WI38 (cell line): ENCODE measurements around the gene CDYL2.

Experiments
- H3K4me3 ChIP-seq: 2 replicates; pipeline ENCODE4 v1.5.1; 2011; ENCODE audit warnings: low read depth, mild to moderate bottlenecking, control low read depth, low read length
- CTCF ChIP-seq: IDR thresholded peaks from 2 replicates; pipeline ENCODE4 v1.5.1; 2012; ENCODE audit warnings: low read depth, mild to moderate bottlenecking, control low read depth, low read length

Gene CDYL2

GRCh38 chr16:80585764-80586163 lies 218.6 kb downstream of the CDYL2 start:
- no peak overlapping the region for H3K4me3 ChIP-seq
- TF ChIP-seq CTCF, result no peak

GRCh38 chr16:80583466-80583865 lies 220.9 kb downstream of the CDYL2 start:
- no peak for TF ChIP-seq CTCF
- H3K4me3 ChIP-seq, result no peak overlapping the region

- H3K4me3 ChIP-seq, result no peak overlapping the region
- TF ChIP-seq CTCF, result no peak
These were observed 224.1 kb downstream of the CDYL2 start for GRCh38 chr16:80580109-80580832.

GRCh38 chr16:80577485-80578280 lies 226.7 kb downstream of the CDYL2 start:
- TF ChIP-seq CTCF, result no peak

GRCh38 chr16:80576343-80576912 lies 228.0 kb downstream of the CDYL2 start:
- no peak for TF ChIP-seq CTCF
- H3K4me3 ChIP-seq, result no peak overlapping the region

More at GRCh38 chr16:80577485-80578280, 226.7 kb downstream of the CDYL2 start:
- no peak overlapping the region for H3K4me3 ChIP-seq

- no peak for TF ChIP-seq CTCF
- no peak overlapping the region for H3K4me3 ChIP-seq
These were observed 230.7 kb downstream of the CDYL2 start for GRCh38 chr16:80573700-80574120.

- H3K4me3 ChIP-seq, result no peak overlapping the region
- TF ChIP-seq CTCF, result no peak
These were observed 234.3 kb downstream of the CDYL2 start for GRCh38 chr16:80570106-80570478.
